ENCODE measurements around the gene COL4A1. TPM values are rescaled to one million over a fixed set of nuclear protein-coding genes. Genes with fewer than 3 reads are reported as not detected.

COL4A1 gene
- total and polyA plus RNA-seq, 8 donors = 418 to 1,057 (median 547) TPM

DNA sequence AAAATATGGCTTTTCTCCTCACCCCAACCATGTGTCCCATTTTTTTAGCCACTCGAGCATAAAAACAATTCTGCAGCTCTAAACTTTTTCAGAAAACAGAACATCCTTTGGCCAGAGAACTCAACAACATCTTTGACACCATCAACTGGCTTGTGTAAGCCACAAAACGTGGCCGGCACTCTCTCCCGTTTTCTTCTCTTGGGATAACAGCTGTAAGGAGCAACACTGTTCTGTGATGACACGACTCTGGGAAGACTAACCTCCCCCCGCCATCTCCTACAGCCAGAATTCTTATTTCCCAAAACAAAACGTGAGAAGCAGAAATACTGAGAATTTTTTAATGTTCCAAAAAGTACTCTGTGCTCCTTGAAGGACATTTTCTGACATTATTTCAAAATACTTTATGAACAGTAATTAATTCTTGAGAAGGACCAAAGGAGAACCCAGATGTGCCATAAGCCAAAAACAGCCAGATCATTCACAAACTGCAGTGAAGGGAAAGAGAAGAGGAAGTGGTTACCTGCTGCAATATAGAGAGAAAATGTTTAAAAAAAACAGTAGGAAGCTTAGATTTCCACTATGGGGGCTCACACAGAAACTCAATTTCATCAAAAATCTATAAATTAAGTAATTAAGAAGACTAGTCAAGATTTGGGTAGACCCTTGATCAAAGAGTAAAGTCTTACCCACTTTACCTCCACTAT lies 25.8 kb downstream of the COL4A1 start:
- Histone ChIP-seq H3K4me3 (no peak overlapping the region), H3K9me3 (no peaks in the 10 kb centered on the region), H3K36me3 (no peaks in the 10 kb centered on the region), H3K4me1 (peaks cover 10 to 11% of the 10 kb centered on the region in 2 donors), H3K27ac (no peak overlapping the region), H3K27me3 (no peaks in the 10 kb centered on the region)
- no peak for TF ChIP-seq CTCF (IDR thresholded peaks at IDR 0.05)
- intact Hi-C loops (cut with DNase I) = no loop called here
- ATAC-seq (no peak), DNase-seq (no peak)

GRCh38 chr13:110280231-110280813 lies 26.6 kb downstream of the COL4A1 start:
- H3K9me3 ChIP-seq = no peaks in the 10 kb centered on the region
- no peak overlapping the region for H3K4me3 ChIP-seq
- DNase-seq (no peak), ATAC-seq (no peak)
- peaks cover 10 to 11% of the 10 kb centered on the region in 2 donors for H3K4me1 ChIP-seq
- no peaks in the 10 kb centered on the region for H3K27me3 ChIP-seq
- H3K36me3 ChIP-seq = no peaks in the 10 kb centered on the region
- no peak overlapping the region for H3K27ac ChIP-seq
- no peak for TF ChIP-seq CTCF (IDR thresholded peaks at IDR 0.05)
- intact Hi-C loops (cut with DNase I) = no loop called here

DNA sequence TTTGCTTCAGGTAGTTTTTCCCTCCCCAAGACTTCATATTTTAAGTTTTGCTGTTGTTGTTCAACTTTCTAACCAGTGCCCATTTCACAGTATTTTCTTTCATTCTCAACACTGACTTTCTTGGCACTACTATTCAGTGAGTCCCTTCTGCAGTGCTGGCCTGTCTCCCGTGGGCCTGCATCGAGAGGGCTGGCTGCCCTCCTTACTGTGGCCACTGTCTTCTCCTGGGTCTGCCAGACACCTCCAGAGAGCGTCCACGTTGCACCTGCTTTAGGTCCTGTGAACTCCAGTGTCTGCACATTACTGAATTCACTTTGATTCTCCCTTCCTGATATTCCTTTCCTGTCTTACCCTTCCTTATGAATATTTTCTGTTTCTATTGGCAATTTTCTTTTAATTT lies 27.3 kb downstream of the COL4A1 start:
- Histone ChIP-seq H3K27me3 (no peaks in the 10 kb centered on the region), H3K4me1 (peaks cover 5 to 10% of the 10 kb centered on the region in 2 donors), H3K4me3 (no peak overlapping the region), H3K9me3 (no peaks in the 10 kb centered on the region), H3K27ac (no peak overlapping the region), H3K36me3 (no peaks in the 10 kb centered on the region)
- TF ChIP-seq CTCF (IDR thresholded peaks at IDR 0.05) = no peak
- no peak for ATAC-seq
- intact Hi-C loops (cut with DNase I) = no loop called here
- DNase-seq = no peak

DNA sequence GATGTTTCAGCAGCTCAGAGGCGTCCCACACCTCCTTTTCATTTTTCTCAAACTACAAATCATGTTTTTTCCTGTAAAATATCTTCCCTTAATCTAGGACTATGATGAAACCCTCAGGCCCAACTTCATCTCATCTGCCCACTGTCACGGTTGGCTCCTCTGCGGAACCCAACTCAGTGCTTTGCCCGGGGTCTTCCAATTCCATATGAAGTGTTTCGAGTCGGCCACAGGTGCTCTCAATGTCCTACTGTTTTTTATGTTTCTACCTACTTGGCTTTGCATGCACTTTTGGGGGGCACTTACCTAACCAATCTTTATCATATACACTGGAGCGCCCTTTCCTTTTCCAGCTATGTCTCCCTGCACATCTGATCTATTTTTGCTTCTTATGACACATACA lies 28.1 kb downstream of the COL4A1 start:
- intact Hi-C loops (cut with DNase I) = no loop called here
- no peaks in the 10 kb centered on the region for H3K36me3 ChIP-seq
- DNase-seq = no peak
- no peak overlapping the region for H3K4me3 ChIP-seq
- H3K9me3 ChIP-seq = no peaks in the 10 kb centered on the region
- ATAC-seq = no peak
- no peak overlapping the region for H3K27ac ChIP-seq
- no peak for TF ChIP-seq CTCF (IDR thresholded peaks at IDR 0.05)
- no peaks in the 10 kb centered on the region for H3K27me3 ChIP-seq
- H3K4me1 ChIP-seq = peaks cover 3 to 13% of the 10 kb centered on the region in 2 donors

GRCh38 chr13:110277357-110277975 lies 29.5 kb downstream of the COL4A1 start:
- ATAC-seq (no peak), DNase-seq (no peak)
- no peak for TF ChIP-seq CTCF (IDR thresholded peaks at IDR 0.05)
- H3K36me3 ChIP-seq = no peaks in the 10 kb centered on the region
- intact Hi-C loops (cut with DNase I) = no loop called here
- H3K27ac ChIP-seq = no peak overlapping the region
- H3K4me1 ChIP-seq = peaks cover 3 to 15% of the 10 kb centered on the region in 2 donors
- no peaks in the 10 kb centered on the region for H3K9me3 ChIP-seq
- H3K4me3 ChIP-seq = no peak overlapping the region
- no peaks in the 10 kb centered on the region for H3K27me3 ChIP-seq
